GM21737 (cell line): ENCODE data around the gene IFITM10.
"Not testable (repeated sequence)": the region's sequence is repeated elsewhere in the genome, so short reads cannot be mapped to it uniquely, and the experiment has no call there.

ENCODE experiments used
- ATAC-seq: cut with Tn5 transposase; IDR thresholded peaks from one replicate; pipeline ENCODE4 v1.9.1; 2021; ENCODE audit warnings: mild to moderate bottlenecking, moderate library complexity; ENCODE audit not compliant: unreplicated experiment

The IFITM10 gene

DNA sequence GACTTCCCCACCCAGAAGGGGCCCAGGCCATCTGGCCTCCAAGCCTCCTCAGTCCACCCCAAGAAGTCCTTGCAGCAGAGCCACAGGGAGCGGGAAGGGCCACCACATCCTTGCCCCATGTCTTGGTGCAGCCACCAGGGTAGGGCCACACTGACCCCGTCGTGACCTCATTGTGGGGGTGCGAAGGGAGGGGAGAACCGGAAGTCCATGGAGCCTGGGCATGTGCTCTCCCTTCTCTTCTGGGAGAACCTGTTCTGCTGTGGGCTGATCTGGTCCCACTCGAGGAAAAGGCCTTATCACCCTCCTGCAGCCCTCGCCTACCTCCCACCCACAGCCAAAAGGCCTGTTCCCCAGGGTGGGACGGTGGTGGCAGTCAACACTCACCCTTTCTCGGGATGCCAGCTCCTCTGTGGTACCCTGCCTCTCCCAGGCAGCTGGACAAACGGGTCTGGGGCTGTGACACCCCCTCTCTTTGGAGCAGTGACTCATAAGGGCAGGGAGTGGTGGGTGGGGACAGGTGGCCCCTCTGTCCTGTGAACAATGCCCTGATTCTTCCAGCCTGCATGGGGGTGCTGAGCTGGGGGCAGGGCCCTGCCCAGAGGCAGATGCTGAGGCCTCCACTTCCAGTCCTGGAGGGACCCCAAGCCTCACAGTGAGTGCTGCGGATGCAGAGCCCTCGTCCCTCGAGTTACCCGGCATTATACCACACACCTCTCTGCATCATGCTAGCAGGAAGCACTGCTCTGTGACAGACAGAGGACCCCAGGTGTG lies 27.9 kb upstream of the IFITM10 start:
- no peak for ATAC-seq

- no peak for ATAC-seq
Observed at GRCh38 chr11:1777737-1778136, 27.3 kb upstream of the IFITM10 start.

- no peak for ATAC-seq
Observed at GRCh38 chr11:1776944-1777715, 26.7 kb upstream of the IFITM10 start.

DNA sequence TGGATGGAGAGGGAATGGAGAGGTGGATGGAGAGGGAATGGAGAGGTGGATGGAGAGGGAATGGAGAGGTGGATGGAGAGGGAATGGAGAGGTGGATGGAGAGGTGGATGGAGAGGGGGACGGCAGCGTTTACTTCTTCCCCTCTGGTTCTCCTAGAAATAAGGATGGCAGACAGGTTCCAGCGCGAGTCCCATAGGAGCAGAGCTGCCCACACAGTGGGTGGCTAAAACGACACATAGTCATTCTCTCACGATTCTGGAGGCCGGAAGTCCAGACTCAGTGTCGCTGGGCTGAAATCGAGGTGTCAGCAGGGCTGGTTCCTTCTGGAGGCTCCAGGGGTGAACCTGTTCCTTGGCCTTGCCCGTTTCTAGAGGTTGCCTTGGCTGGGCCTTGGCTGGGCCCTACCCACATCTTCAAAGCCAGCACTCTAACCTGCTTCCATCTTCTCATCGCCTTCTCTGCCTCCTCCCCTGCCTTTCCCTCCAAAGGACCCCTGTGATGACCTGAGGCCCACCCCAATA lies 26.0 kb upstream of the IFITM10 start:
- no peak for ATAC-seq

GRCh38 chr11:1774886-1775285 lies 24.5 kb upstream of the IFITM10 start:
- ATAC-seq, result no peak

DNA sequence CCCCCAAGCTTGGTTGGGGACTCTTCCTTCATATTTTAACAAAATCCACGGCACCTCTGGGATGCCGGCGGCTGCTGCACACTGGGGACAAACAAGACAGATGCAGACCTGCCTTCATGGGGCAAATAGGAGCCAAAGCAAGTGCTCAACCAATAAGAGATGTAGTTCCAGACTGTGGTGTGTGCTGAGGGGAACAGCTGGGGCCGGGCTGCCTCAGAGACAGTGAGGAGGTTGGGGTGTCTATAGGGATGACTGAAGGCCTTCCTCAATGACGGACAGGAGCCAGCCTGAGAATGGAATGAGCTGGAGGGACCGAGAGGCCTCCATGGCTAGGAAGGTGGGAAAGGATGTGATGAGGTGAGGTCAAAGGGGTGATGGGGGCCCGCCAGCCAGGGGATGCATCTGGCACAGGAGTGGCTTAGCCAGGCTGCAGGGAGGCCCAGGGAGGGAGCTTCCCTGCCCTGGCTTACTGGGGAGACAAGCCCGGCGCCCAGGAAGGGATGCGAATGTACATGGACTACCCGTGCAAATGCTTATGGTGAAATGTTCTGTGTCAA lies 23.7 kb upstream of the IFITM10 start:
- ATAC-seq, result no peak

DNA sequence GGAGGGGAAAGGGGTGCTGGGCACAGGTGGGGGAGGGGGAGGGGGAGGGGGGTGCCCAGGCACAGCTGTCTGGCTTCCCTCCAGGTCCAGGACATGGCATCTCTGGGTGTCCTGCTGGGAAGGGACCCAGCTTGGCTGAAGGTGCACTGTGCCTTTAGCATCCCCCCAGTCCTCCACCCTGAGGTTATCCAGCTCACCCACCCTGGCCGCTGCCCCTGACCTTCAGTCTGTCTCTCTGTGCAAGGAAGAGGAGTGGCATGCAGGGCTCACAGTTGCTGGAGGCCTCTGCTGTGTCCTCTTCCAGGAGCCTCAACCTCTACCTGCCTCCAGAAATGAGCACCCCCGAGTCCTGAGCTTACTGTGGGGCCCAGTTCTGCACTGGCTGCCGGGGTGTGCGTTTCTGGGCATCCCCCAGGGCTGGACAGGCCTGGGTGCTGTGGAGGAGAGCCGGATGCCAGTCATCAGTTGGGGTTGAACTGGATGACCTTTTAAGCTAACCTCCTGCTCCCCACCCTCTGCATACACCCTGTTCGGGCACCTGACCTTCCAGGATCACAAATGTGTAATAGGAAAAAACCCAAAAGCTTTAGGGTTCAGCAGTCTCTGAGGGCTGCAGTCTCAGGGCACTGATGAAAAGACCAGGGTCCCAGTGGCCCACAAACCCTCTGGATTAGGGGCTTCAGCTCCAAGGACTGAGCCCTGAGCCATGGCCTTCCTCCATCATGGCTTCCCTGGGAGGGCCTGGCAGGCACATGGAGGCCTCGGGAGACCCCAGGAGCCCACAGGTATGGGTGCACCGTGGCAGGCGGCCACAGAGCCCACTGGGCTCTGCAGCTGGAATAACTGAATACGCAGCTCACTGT lies 23.0 kb upstream of the IFITM10 start:
- no peak for ATAC-seq

DNA sequence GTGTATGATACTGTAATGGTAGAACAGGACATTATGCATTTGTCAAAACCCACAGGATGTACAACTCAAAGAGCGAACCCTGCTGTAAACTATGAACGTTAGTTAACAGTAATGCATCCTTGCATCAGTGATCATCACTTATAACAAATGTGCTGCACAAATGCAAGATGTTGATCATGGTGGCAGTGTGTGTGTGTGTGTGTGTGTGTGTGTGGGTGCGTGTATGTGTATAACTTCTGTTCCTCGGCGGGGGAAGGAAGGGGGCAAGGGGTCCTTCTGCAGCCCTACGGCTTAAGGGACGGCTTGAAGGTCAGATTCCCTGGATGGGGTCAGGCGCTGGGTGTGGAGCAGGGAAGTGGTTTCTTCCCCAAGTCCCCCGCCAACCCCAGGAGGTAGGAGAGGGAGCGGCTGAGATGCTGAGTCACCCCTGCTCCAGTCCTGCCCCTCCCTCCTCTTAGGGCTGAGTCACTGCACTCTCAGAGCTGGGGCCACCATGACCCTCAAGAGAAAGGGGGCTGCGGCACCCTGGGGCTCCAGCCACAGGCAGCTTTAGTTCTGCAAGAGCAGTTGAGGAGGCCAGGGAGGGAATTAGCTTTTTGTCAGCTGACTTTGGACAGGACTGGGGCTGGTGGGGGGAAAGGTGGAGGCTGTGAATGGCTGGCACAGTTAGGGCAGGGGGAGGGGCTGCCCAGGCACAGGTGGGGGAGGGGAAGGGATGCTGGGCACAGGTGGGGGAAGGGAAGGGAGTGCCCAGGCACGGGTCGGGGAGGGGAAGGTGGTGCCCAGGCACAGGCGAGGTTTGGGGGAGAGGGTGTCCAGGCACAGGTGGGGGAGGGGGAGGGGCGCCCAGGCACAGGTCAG lies 22.1 kb upstream of the IFITM10 start:
- ATAC-seq, result no peak

- no peak for ATAC-seq
Observed at GRCh38 chr11:1771700-1772099, 21.3 kb upstream of the IFITM10 start.

DNA sequence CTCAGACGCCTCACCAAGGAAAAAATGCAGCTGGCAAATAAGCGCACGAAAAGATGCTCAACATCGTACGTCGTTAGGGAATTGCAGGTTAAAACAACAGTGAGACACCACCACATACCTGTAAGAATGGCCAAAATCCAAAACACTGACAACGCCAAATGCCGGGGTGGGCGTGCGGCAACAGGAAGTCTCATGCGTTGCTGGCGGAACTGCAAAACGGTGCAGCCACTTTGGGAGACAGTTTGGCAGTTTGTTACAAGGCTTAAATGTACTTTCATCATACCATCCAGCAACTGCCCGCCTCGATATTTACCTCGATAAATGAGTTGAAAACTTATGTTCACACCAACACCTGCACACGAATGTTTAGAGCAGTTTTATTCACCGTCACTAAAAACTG lies 20.9 kb upstream of the IFITM10 start:
- no peak for ATAC-seq

GRCh38 chr11:1770528-1770927 lies 20.1 kb upstream of the IFITM10 start:
- no peak for ATAC-seq

DNA sequence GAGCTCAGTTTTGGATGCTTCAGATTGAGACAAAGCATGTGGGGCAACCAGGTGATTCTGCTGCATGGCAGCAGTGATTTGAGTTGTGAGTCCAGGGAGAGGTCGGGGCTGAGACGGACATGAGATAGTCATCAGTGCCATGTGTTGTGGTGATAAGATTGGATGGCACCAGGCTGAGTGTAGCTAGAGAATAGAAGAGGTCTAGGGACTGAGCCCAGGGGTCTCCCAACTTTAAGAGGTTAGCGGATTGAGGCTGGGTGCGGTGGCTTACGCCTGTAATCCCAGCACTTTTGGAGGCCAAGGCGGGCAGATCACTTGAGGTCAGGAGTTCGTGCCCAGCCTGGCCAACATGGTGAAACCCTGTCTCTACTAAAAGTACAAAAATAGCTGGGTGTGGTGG lies 19.7 kb upstream of the IFITM10 start:
- ATAC-seq, result no peak

DNA sequence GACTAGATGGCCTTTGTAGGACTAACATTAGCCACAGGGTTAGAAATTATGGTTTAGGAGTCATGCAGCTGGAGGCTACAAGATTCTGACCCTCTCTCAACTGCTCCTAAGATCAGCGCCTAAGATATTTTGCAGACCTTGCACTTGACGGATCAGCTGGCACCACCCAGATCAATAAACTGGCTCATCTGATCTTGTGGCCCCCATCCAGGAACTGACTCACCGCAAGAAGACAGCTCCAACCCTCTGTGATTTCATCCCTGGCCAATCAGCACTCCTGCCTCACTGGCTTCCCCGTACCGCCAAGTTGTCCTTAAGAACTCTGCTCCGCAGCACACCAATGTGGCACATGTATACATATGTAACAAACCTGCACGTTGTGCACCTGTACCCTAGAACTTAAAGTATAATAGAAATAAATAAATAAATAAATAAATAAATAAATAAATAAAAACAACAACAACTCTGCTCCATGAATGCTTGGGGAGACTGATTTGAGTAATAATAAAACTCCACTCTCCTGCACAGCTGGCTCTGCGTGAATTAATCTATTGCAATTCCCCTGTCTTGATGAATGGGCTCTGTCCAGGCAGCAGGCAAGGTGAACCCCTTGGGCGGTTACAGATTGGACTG lies 19.0 kb upstream of the IFITM10 start:
- ATAC-seq, result not testable (repeated sequence)

- no peak for ATAC-seq
Observed at GRCh38 chr11:1768141-1768469, 17.7 kb upstream of the IFITM10 start.

- ATAC-seq, result no peak
Observed at GRCh38 chr11:1767399-1768140, 17.2 kb upstream of the IFITM10 start.

GRCh38 chr11:1766719-1767398 lies 16.5 kb upstream of the IFITM10 start:
- ATAC-seq, result no peak

- no peak for ATAC-seq
Observed at GRCh38 chr11:1765871-1766718, 15.7 kb upstream of the IFITM10 start.
